T-helper 2 cell treated with Interferon-gamma antibody and Interleukin-4, amounts not matched to agents 5 μg/mL and 100 μg/mL, for 36 hours (primary cell): ENCODE measurements around the gene PIP5K1C.

Source experiments
- DNase-seq: peaks from one replicate; pipeline ENCODE4 v3.0.0; 2021; ENCODE audit warnings: low spot score
- H3K27ac Mint-ChIP-seq: one replicate; pipeline ENCODE4 v1.8.0; 2021; ENCODE audit warnings: mild to moderate bottlenecking, mixed read lengths
- H3K27me3 Mint-ChIP-seq: one replicate; pipeline ENCODE4 v1.8.0; 2021; ENCODE audit warnings: low read depth, mixed read lengths
- H3K36me3 Mint-ChIP-seq: one replicate; pipeline ENCODE4 v1.8.0; 2021; ENCODE audit warnings: low read depth, mixed read lengths
- H3K4me1 Mint-ChIP-seq: one replicate; pipeline ENCODE4 v1.8.0; 2021; ENCODE audit warnings: low read depth, mixed read lengths
- H3K4me3 Mint-ChIP-seq: one replicate; pipeline ENCODE4 v1.8.0; 2022; ENCODE audit warnings: mild to moderate bottlenecking, moderate library complexity, mixed read lengths
- H3K9me3 Mint-ChIP-seq: one replicate; pipeline ENCODE4 v1.8.0; 2021; ENCODE audit warnings: mixed read lengths

Gene PIP5K1C

DNA sequence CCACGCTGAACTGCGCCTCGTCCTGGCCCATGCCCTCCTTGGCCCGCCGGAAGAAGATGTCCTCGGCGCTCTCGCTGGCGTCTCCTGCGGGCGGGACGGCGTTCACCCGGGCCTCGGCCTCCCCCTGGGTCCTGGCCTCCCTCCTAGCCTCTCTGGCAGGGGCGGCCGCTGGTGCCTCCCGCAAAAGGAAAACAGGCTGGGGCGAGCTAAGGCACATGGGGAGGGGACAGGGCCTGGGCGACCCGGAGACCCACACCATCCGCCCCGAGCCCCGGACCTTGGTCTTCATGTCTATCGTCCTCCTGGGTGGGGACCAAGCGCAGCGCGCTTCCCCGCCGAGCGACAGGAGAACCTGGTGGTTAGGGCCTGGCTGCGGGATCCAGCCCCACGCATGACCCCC lies 87.9 kb downstream of the PIP5K1C start:
- H3K36me3 Mint-ChIP-seq = peaks cover 8% of the 10 kb centered on the region
- H3K27ac Mint-ChIP-seq = no peak overlapping the region
- H3K4me1 Mint-ChIP-seq = peaks cover 4% of the 10 kb centered on the region
- no peak for DNase-seq
- no peaks in the 10 kb centered on the region for H3K9me3 Mint-ChIP-seq
- no peak overlapping the region for H3K4me3 Mint-ChIP-seq
- peaks cover 5% of the 10 kb centered on the region for H3K27me3 Mint-ChIP-seq

DNA sequence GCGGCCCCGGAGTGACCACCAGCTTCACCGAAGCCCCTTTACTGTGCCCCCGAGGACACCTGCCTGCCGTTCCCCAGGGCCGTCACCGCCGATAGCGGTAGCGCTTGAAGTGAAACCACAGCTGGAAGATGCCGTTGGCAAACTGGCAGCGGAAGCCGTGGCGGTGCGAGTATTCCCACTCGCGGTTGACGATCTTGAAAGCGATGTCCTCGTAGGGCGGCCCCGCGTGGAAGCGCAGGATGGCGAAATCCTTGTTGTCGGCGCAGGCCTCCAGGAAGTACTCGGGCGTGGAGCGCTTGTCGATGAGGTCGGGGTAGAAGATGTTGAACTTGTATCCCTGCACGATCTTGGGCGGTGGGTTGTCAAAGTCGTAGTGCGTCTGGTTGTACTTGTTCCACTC lies 88.4 kb downstream of the PIP5K1C start:
- no peak overlapping the region for H3K4me3 Mint-ChIP-seq
- peaks cover 8% of the 10 kb centered on the region for H3K36me3 Mint-ChIP-seq
- H3K27ac Mint-ChIP-seq = no peak overlapping the region
- H3K9me3 Mint-ChIP-seq = no peaks in the 10 kb centered on the region
- H3K27me3 Mint-ChIP-seq = peaks cover 8% of the 10 kb centered on the region
- peaks cover 4% of the 10 kb centered on the region for H3K4me1 Mint-ChIP-seq
- no peak for DNase-seq

DNA sequence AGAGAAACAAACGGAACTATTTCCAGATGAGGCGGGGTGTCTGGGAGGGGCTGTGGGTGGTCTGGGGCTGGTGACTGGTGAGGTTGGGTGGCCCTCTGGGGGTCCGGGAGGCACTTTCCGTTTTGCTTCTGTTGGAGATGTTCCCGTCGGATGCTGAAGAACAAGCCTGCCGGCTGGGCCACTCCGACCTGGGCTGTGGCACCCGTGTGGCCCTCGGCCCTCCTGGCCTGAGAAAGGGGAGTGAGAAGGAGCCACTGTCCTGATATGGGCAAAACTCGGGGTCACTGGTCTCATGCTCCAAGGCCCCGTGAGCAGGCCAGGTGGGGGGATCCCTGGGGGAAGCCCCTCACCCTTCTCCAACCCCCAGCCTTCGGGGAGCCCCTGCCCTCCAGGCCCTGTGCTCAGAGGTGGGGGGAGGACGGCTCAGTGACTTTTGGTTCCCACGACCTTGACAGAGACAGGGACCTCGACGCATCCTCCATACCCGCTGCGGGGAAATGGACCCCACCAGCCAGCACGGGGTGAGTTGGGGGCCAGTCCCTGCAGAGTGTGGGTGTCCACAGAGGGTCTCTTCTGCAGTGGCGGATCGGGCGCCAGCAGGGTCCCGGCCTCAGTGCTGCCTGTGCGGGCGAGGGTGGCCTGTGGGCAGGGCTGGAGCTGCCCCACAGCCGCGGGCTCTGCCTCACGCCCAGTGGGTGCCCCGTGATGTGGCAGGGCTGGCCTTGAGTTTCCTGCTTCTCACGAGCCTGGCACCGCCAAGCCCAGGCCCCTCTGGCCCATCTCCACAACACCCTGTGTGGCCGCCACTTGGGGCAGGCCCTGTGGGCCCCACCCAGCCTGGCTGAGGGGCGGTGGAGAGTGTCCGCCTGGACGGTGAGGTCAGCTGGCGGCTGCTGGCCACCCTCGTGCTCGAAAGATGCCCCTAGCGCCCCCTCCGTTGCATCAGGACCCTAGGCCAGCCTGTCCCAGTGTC lies 89.2 kb downstream of the PIP5K1C start:
- Mint-ChIP-seq H3K4me3 (no peak overlapping the region), H3K27ac (no peak overlapping the region), H3K27me3 (peaks cover 8% of the 10 kb centered on the region), H3K4me1 (peaks cover 4% of the 10 kb centered on the region), H3K9me3 (no peaks in the 10 kb centered on the region), H3K36me3 (peaks cover 8% of the 10 kb centered on the region)
- no peak for DNase-seq

DNA sequence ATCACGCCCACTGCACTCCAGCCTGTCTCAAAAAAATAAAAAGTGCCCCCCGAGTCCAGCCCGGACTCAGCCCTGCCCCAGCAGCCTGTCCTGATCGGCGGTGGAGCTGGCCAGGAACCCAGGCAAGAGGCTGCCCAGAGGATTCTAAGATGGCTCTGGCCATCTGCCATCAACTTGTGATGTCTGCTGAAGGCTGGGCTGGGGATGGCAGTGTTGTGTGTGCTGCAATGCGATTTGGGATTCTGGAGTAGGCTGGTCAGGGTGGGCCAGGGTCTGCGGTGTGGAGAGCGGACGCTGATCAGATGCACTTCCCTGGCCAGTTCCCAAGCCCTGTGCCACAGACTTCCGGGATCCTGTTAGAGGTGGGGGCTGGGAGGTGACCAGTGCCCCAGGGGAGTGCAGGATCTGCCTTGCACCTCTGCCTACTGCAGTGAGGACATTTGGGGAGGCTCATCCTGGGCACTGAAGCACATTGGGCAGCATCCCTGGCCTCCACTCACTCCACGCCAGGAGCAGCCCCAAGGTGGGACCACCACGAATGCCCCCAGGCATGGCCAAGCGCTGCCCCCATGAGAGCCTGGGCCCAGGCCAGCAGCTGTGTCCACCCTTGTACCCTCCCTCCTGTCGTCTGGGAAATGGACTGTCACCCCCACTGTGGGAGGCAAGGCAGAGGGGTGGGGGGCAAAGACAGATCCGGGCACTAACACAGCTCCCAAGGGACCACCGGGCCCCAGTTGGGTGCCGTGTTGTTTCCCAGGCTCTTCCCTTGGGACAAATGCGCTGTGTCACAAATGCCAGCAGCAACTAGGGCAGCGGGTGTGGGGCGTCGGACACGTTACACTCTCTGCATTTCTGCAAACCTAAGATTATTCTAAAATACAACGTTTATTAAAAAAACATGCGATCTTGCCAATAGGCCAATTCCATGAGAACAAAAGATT lies 90.2 kb downstream of the PIP5K1C start:
- DNase-seq = no peak
- Mint-ChIP-seq H3K36me3 (peaks cover 8% of the 10 kb centered on the region), H3K4me1 (peaks cover 4% of the 10 kb centered on the region), H3K9me3 (no peaks in the 10 kb centered on the region), H3K27ac (no peak overlapping the region), H3K27me3 (peaks cover 8% of the 10 kb centered on the region), H3K4me3 (no peak overlapping the region)

DNA sequence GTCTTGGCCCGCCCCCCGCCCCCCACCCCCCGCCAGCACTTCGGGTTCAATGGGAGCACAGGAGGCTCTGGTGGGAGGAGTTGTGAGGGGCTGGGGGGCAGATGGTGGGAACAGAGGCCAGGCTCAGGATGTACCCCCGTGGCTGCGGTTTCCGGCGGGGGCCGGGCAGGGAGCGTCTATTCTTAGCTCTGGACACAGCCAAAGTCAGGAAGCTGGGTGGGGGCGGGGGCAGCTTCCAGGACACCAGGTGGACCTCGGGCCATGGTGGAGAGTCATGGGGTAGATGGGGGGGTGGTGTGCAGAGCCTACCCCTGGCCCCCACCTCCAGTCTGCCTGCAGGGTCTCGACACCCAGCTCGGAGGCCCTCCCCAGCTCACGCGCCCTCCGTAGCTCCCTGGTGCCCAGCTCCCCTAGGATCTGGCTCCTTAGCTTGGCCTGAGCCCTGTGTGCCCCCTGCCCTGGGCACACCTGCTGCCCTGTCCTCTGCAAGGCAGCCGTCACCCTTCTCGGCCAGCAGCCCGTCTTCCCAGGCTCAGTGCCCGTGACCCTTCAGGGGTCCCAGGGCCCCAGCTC lies 91.4 kb downstream of the PIP5K1C start:
- H3K9me3 Mint-ChIP-seq = no peaks in the 10 kb centered on the region
- no peak overlapping the region for H3K4me3 Mint-ChIP-seq
- peaks cover 4% of the 10 kb centered on the region for H3K4me1 Mint-ChIP-seq
- no peak overlapping the region for H3K27ac Mint-ChIP-seq
- H3K36me3 Mint-ChIP-seq = peaks cover 8% of the 10 kb centered on the region
- no peak for DNase-seq
- peaks cover 8% of the 10 kb centered on the region for H3K27me3 Mint-ChIP-seq

DNA sequence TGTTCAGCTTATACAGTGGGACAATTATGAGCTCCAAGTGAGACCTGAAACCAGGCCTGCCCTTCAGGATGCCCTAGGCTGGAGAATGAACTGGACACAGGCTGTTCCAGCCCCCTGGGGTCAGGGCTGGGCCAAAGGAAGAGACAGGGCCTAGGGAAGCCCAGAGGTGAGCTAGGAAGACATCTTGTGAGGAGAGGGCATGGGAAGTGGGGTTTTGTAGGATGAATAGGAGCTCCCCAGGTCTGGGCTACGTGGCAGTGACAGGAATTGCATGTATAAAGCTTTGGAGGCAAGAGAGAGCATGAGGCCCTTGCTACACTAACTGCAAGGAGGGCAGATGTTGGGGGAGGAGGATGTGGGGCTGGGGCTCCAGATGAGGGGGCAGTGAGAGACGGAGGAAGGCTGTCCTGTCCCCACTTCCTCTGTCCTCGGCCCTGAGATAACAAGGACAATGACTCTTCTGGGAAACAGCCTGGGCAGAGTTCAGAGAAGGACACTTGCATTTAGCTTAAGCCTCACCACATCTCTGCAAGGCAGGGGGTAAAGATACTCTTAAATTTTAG lies 92.1 kb downstream of the PIP5K1C start:
- Mint-ChIP-seq H3K4me3 (no peak overlapping the region), H3K9me3 (no peaks in the 10 kb centered on the region), H3K27ac (no peak overlapping the region), H3K36me3 (peaks cover 8% of the 10 kb centered on the region), H3K4me1 (peaks cover 4% of the 10 kb centered on the region), H3K27me3 (peaks cover 8% of the 10 kb centered on the region)
- DNase-seq = no peak

DNA sequence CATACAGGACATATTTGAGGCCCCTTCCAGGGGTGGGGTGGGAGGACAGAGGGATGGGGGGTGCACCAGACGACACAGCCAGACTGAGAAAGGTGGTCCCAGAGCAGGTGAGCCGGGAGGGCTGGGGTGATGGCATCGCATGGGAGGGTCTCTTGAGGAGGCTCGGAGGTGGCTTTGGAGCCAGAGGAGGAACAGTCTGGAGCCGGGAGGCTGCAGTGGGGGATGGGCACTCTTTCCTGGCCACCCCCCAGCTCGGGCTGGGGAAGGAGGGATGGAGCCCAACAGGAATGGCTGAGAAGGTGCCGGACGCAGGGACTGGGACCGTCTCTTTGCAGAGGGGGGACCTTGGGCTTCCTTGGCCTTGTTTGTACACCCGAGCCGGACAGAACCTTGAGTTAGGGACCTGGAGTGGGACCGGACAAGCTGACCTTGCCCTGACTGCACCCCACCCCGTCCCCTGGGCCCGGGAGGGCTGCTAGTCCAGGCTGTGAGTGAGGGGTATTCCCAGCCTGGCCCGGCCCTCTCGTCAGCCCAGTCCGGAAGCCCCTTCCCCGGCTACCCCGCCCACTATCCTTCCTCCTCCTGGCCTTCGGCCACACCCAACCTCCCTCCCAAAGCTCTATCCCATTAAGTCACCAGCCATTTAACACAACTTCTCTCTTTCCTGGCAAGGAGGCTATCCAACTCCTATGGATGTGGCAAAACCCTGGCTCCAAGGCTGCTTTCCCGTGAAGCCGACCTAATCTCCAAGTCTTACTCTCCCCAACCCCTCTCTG lies 92.8 kb downstream of the PIP5K1C start:
- H3K27me3 Mint-ChIP-seq = peaks cover 8% of the 10 kb centered on the region
- no peak overlapping the region for H3K4me3 Mint-ChIP-seq
- H3K9me3 Mint-ChIP-seq = no peaks in the 10 kb centered on the region
- no peak for DNase-seq
- peaks cover 8% of the 10 kb centered on the region for H3K36me3 Mint-ChIP-seq
- H3K27ac Mint-ChIP-seq = no peak overlapping the region
- peaks cover 4% of the 10 kb centered on the region for H3K4me1 Mint-ChIP-seq

DNA sequence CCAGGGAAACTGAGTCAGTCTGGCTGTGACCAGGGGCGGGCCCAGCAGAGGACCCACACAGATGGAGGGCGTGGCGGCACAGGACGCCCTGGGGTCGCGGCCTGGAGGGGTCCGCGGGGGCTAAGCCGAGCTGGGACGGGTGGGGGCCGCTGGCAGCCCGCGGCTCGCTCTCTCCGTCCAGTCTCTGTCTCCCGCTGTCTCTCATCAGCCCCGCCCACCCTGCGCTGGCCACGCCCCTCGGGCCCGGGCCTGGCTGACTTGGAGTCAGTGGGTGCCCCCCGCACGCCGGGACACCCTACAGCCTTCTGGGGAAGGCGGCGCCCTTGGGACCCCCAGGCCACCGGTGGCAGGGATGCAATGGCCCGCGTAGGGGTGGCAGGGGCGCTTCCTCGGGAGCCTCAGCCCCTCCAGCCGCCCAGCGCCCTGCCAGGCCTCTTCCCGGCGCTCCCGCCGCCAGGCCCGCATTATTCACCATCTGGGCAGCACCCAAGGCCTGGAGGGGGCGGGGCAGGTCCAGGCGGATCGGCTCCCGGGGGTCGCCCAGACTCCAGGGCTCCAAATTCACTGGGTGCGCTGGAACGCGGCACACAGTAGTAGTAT lies 93.5 kb downstream of the PIP5K1C start, which contains the start of gene TBXA2R:
Gene TBXA2R, minus strand, starts transcription at position 186 of the 600 bp plus-strand sequence. CDS start 6,241 bp downstream, outside the sequence.
- H3K27me3 Mint-ChIP-seq = peaks cover 8% of the 10 kb centered on the region
- peaks cover 4% of the 10 kb centered on the region for H3K4me1 Mint-ChIP-seq
- no peak within 1 kb of the TSS for H3K27ac Mint-ChIP-seq
- peak; percentile 24 for DNase-seq
- no peaks in the 10 kb centered on the region for H3K9me3 Mint-ChIP-seq
- H3K36me3 Mint-ChIP-seq = peaks cover 5% of the 10 kb centered on the region
- H3K4me3 Mint-ChIP-seq = no peak within 1 kb of the TSS

DNA sequence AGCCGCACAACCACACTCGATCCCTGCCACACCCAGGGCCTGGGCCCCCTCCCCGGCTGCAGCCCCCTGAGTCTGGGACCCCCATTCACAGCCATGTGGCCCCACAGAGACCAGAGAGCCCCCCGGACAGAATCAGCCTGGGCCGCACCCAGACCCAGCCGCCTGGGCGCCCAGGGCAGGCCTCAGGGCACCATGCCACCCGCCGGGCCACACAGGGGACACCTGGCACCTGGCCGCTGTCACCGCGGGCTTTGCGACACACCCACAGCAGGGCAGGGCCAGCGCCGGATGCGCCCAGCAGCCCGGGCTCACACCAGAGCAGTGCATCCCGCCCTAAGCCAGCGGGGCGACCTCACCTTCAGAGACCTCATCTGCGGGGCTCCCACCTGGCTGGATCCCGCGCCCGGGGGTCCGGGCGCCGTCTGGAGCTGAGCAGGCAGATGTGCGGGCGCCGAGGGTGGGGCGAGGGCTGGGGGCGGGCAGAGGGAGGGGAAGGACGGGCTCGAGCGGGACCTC lies 94.0 kb downstream of the PIP5K1C start:
- H3K9me3 Mint-ChIP-seq = no peaks in the 10 kb centered on the region
- no peak overlapping the region for H3K4me3 Mint-ChIP-seq

DNA sequence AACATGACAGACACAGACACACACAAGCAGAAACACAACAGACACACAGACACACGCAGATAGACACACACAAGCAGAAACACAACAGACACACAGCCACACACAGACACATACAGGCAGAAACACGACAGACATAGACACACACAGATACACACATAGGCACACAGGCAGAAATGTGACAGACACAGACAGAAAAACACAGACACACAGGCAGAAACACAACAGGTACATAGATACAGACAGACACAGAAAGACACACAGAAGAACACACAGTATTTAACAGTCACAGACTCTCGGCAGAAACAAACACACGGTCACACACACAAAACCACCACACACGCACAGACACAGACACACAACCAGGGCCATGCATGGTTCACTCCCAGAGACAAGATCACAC lies 94.5 kb downstream of the PIP5K1C start:
- Mint-ChIP-seq H3K36me3 (peaks cover 5% of the 10 kb centered on the region), H3K4me3 (no peak overlapping the region), H3K27me3 (peaks cover 8% of the 10 kb centered on the region), H3K4me1 (peaks cover 4% of the 10 kb centered on the region), H3K9me3 (no peaks in the 10 kb centered on the region), H3K27ac (no peak overlapping the region)
- no peak for DNase-seq

More for the DNA sequence above, 94.0 kb downstream of the PIP5K1C start:
- Mint-ChIP-seq H3K4me1 (peaks cover 4% of the 10 kb centered on the region), H3K27me3 (peaks cover 8% of the 10 kb centered on the region), H3K27ac (no peak overlapping the region), H3K36me3 (peaks cover 5% of the 10 kb centered on the region)
- no peak for DNase-seq

DNA sequence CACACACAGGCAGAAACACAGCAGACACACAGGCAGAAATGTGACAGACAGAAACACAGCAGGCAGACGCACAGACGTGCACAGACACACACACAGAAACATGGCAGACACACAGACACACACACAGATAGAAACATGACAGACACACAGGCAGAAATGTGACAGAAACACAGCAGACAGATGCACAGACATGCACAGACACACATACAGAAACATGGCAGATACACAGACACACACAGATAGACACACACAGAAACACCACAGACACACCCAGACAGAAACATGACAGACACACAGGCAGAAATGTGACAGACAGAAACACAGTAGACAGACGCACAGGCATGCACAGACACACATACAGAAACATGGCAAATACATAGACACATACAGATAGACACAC lies 94.9 kb downstream of the PIP5K1C start:
- DNase-seq = no peak
- H3K36me3 Mint-ChIP-seq = peaks cover under 1% of the 10 kb centered on the region

DNA sequence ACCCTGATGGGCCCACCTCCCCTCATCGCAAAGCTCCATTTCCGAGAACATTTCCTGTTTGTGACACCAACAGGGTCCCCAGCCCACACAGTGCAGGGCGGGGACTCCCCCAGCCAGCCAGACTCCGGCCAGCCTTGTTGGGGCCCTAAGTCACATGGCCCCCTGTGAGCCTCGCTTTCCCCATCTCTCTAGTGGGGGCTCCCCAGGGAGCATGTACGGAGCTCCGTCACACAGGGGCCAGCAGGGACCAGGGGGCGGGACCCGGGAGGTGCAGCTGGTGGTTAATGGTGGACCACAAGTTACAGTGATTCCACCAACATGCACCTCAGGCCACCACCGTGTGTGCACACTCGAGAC lies 95.3 kb downstream of the PIP5K1C start:
- Mint-ChIP-seq H3K36me3 (no peaks in the 10 kb centered on the region), H3K9me3 (no peaks in the 10 kb centered on the region), H3K4me1 (peaks cover 4% of the 10 kb centered on the region), H3K27me3 (peaks cover 8% of the 10 kb centered on the region), H3K27ac (no peak overlapping the region), H3K4me3 (no peak overlapping the region)
- DNase-seq = no peak

More for the DNA sequence above, 94.9 kb downstream of the PIP5K1C start:
- Mint-ChIP-seq H3K4me1 (peaks cover 4% of the 10 kb centered on the region), H3K27me3 (peaks cover 8% of the 10 kb centered on the region), H3K9me3 (no peaks in the 10 kb centered on the region), H3K27ac (no peak overlapping the region), H3K4me3 (no peak overlapping the region)
